Keratinocyte (primary cell): ENCODE data around the gene TAS2R16. TPM values are rescaled to one million over a fixed set of nuclear protein-coding genes. Genes with fewer than 3 reads are reported as not detected.

Source experiments
- DNase-seq: peaks from one replicate; pipeline ENCODE4 v3.0.0-alpha.2; 2011; ENCODE audit warnings: low read depth, missing footprints, low spot score
- FAIRE-seq: peaks from 2 replicates; lab custom pipeline; 2011; peaks lifted over from hg19 to GRCh38; lab: Jason Lieb, UNC
- H2AFZ ChIP-seq: 2 replicates; pipeline ENCODE4 v1.6.0; 2012; ENCODE audit warnings: low read length, control low read depth, inconsistent platforms; ENCODE audit not compliant: control insufficient read depth
- H3K27ac ChIP-seq: 2 replicates; pipeline ENCODE4 v1.5.1; 2011; ENCODE audit warnings: low read length; ENCODE audit not compliant: control insufficient read depth, insufficient read depth
- H3K27me3 ChIP-seq: 3 replicates; pipeline ENCODE4 v1.6.0; 2011; ENCODE audit warnings: low read length; ENCODE audit not compliant: control insufficient read depth, insufficient read depth; ENCODE audit errors: extremely low read depth
- H3K36me3 ChIP-seq, 2 experiments: 2 replicates in 1 of 2; 3 replicates in 1 of 2; pipeline ENCODE4 v1.5.1; 2011; ENCODE audit warnings: low read length in 2 of 2, mild to moderate bottlenecking in 1 of 2; ENCODE audit not compliant: control insufficient read depth in 2 of 2, insufficient read depth in 2 of 2; ENCODE audit errors: extremely low read depth in 1 of 2
- H3K4me1 ChIP-seq: 3 replicates; pipeline ENCODE4 v1.5.1; 2011; ENCODE audit warnings: low read length; ENCODE audit not compliant: control insufficient read depth, insufficient read depth; ENCODE audit errors: extremely low read depth
- H3K4me2 ChIP-seq: 3 replicates; pipeline ENCODE4 v1.6.0; 2011; ENCODE audit warnings: low read depth, low read length; ENCODE audit not compliant: control insufficient read depth, insufficient read depth; ENCODE audit errors: extremely low read depth
- H3K4me3 ChIP-seq, 3 experiments: fragments of 200-600 bp in 1 of 3; sonication (generic) in 1 of 3; 2 replicates in 2 of 3; 3 replicates in 1 of 3; pipeline ENCODE4 v1.5.1; 2011 to 2016; ENCODE audit warnings: low read length in 3 of 3, mild to moderate bottlenecking in 3 of 3, control low read depth in 2 of 3, inconsistent platforms in 1 of 3, low read depth in 1 of 3, mixed read lengths in 1 of 3, mixed run types in 1 of 3, moderate library complexity in 1 of 3; ENCODE audit not compliant: control insufficient read depth in 2 of 3, insufficient read depth in 2 of 3; ENCODE audit errors: extremely low read depth in 1 of 3
- H3K79me2 ChIP-seq: 2 replicates; pipeline ENCODE4 v1.6.0; 2012; ENCODE audit warnings: low read length; ENCODE audit not compliant: control insufficient read depth, insufficient read depth
- H3K9ac ChIP-seq: 3 replicates; pipeline ENCODE4 v1.6.0; 2011; ENCODE audit warnings: low read length; ENCODE audit not compliant: control insufficient read depth, insufficient read depth; ENCODE audit errors: extremely low read depth
- H3K9me1 ChIP-seq: 3 replicates; pipeline ENCODE4 v1.6.0; 2011; ENCODE audit warnings: low read length; ENCODE audit not compliant: control insufficient read depth, insufficient read depth; ENCODE audit errors: extremely low read depth
- H3K9me3 ChIP-seq: 2 replicates; pipeline ENCODE4 v1.5.1; 2012; ENCODE audit warnings: low read depth, low read length; ENCODE audit not compliant: control insufficient read depth
- H4K20me1 ChIP-seq: 3 replicates; pipeline ENCODE4 v1.6.0; 2011; ENCODE audit warnings: low read length; ENCODE audit not compliant: control insufficient read depth, insufficient read depth; ENCODE audit errors: extremely low read depth
- CTCF ChIP-seq, 3 experiments: IDR thresholded peaks in 1 of 3; conservative IDR thresholded peaks in 1 of 3; optimal IDR thresholded peaks in 1 of 3; 2 replicates in 2 of 3; 3 replicates in 1 of 3; pipeline versions ENCODE3 to v1.5.1; 2011; ENCODE audit warnings: low read length in 3 of 3, mild to moderate bottlenecking in 3 of 3, moderate library complexity in 2 of 3, control low read depth in 1 of 3, inconsistent platforms in 1 of 3; ENCODE audit not compliant: insufficient read depth in 2 of 3; ENCODE audit errors: extremely low read depth in 1 of 3
- EZH2 ChIP-seq: IDR thresholded peaks from one replicate; pipeline ENCODE4 v1.6.1; 2012; ENCODE audit warnings: inconsistent platforms, mild to moderate bottlenecking, low read length, moderate library complexity
- dilution Hi-C: fragments of 300-500 bp; cut with MboI; formaldehyde crosslinking; loops from one replicate; pipeline ENCODE4 v1.7.0; 2020; ENCODE audit warnings: low sequenced_read_pairs; ENCODE audit not compliant: extremely low pct_ligation_motif_present
- polyA plus RNA-seq, 5 experiments: library from polyadenylated mRNA; depleted of rRNA in 3 of 5; stranded (reverse) in 3 of 5; stranded (forward) in 1 of 5; unstranded in 1 of 5; fragments of >200 nt; gene quantifications; 1 replicate in 1 of 5; 2 replicates in 3 of 5; 3 replicates in 1 of 5; pipeline versions ENCODE4 v1.2.1 to v1.2.3, GENCODE V29; 2011 to 2012; ENCODE audit warnings: missing spikeins in 2 of 5, low read depth in 1 of 5, low replicate concordance in 1 of 5

Gene TAS2R16
- polyA plus RNA-seq, 1 donor (not counting 4 experiments of a cell fraction or from before 2014, with no cell fraction given), result not detected

GRCh38 chr7:123012435-123012834 is 16.9 kb upstream of the TAS2R16 start:
- H3K4me1 ChIP-seq, result no peaks in the 10 kb centered on the region
- H3K9me3 ChIP-seq, result no peaks in the 10 kb centered on the region
- no peak overlapping the region for H3K4me2 ChIP-seq
- no peak overlapping the region for H2AFZ ChIP-seq
- H4K20me1 ChIP-seq, result no peaks in the 10 kb centered on the region
- dilution Hi-C loops, result no loop called here
- H3K9ac ChIP-seq, result no peak overlapping the region
- FAIRE-seq, result no peak
- no peak overlapping the region for H3K27ac ChIP-seq
- H3K4me3 ChIP-seq, result no peak overlapping the region
- H3K79me2 ChIP-seq, result no peaks in the 10 kb centered on the region
- DNase-seq, result no peak
- H3K36me3 ChIP-seq, result no peaks in the 10 kb centered on the region
- no peaks in the 10 kb centered on the region for H3K9me1 ChIP-seq
- TF ChIP-seq CTCF (optimal IDR thresholded peaks at IDR 0.05 in 1 of 3, IDR thresholded peaks at IDR 0.05 in 1 of 3, conservative IDR thresholded peaks at IDR 0.05 in 1 of 3; ENCODE audit: extremely low read depth in 1 of 3, insufficient read depth in 2 of 3, low read length in 3 of 3), result no peak
- no peak for TF ChIP-seq EZH2
- H3K27me3 ChIP-seq, result no peaks in the 10 kb centered on the region

- Histone ChIP-seq H3K79me2 (no peaks in the 10 kb centered on the region), H2AFZ (no peak overlapping the region), H3K27ac (no peak overlapping the region), H3K9me1 (no peaks in the 10 kb centered on the region), H4K20me1 (no peaks in the 10 kb centered on the region), H3K27me3 (no peaks in the 10 kb centered on the region), H3K9ac (no peak overlapping the region), H3K4me3 (no peak overlapping the region), H3K36me3 (no peaks in the 10 kb centered on the region), H3K9me3 (no peaks in the 10 kb centered on the region), H3K4me2 (no peak overlapping the region), H3K4me1 (no peaks in the 10 kb centered on the region)
- FAIRE-seq, result no peak
- dilution Hi-C loops, result no loop called here
- DNase-seq, result no peak
- TF ChIP-seq EZH2 (no peak), CTCF (optimal IDR thresholded peaks at IDR 0.05 in 1 of 3, IDR thresholded peaks at IDR 0.05 in 1 of 3, conservative IDR thresholded peaks at IDR 0.05 in 1 of 3; ENCODE audit: extremely low read depth in 1 of 3, insufficient read depth in 2 of 3, low read length in 3 of 3) (no peak)
Measured at GRCh38 chr7:123011766-123012369, 16.4 kb upstream of the TAS2R16 start.
